SK-N-SH (cell line): ENCODE measurements around the gene LAMC2. TPM values are rescaled to one million over a fixed set of nuclear protein-coding genes. Genes with fewer than 3 reads are reported as not detected.

Source experiments
- CTCF ChIA-PET: fragments of 300-600, 350-600 bp; formaldehyde crosslinking; extraction: SDS; loops from one replicate; lab custom pipeline; 2021; lab: Yijun Ruan, JAX
- POLR2A ChIA-PET: fragments of 350-600 bp; sonication (Branson Sonifier 250); formaldehyde crosslinking; extraction: SDS; loops from one replicate; lab custom pipeline; 2020; ENCODE audit warnings: antibody characterized with exemption, inconsistent platforms; lab: Yijun Ruan, JAX
- DNase-seq: peaks from one replicate; pipeline ENCODE4 v3.0.0; 2012
- H2AFZ ChIP-seq: fragments of 200-600 bp; sonication (generic); 2 replicates; pipeline ENCODE4 v1.8.1; 2016; ENCODE audit warnings: antibody characterized with exemption, mild to moderate bottlenecking, low read depth
- H3F3A ChIP-seq: fragments of 200-600 bp; sonication (generic); replicated peaks from 2 replicates; pipeline ENCODE3; 2016; ENCODE audit warnings: antibody characterized with exemption, mild to moderate bottlenecking; ENCODE audit not compliant: insufficient read depth
- H3K27ac ChIP-seq, 2 experiments: fragments of 200-500 bp in 1 of 2; fragments of 200-600 bp in 1 of 2; sonication (Bioruptor generic) in 1 of 2; sonication (generic), shearing (Covaris generic) in 1 of 2; 2 replicates each; pipeline versions ENCODE4 v1.5.1 to v1.6.1; 2014 to 2016; ENCODE audit warnings: low read depth in 2 of 2, inconsistent platforms in 1 of 2, low read length in 1 of 2, mild to moderate bottlenecking in 1 of 2, mixed read lengths in 1 of 2
- H3K27me3 ChIP-seq: fragments of 200-600 bp; sonication (generic), shearing (Covaris generic); 2 replicates; pipeline ENCODE4 v1.6.1; 2016; ENCODE audit warnings: mixed run types; ENCODE audit not compliant: insufficient read depth
- H3K36me3 ChIP-seq, 2 experiments: fragments of 200-500 bp in 1 of 2; fragments of 200-600 bp in 1 of 2; sonication (Bioruptor generic) in 1 of 2; sonication (generic) in 1 of 2; replicated peaks in 1 of 2; 2 replicates each; pipeline versions ENCODE3 to v1.5.1; 2014 to 2016; ENCODE audit warnings: low read length in 1 of 2, mild to moderate bottlenecking in 1 of 2; ENCODE audit not compliant: insufficient read depth in 2 of 2, control insufficient read depth in 1 of 2
- H3K4me1 ChIP-seq, 2 experiments: fragments of 200-500 bp in 1 of 2; fragments of 200-600 bp in 1 of 2; sonication (Bioruptor generic) in 1 of 2; sonication (generic), shearing (Covaris generic) in 1 of 2; 2 replicates each; pipeline versions ENCODE4 v1.5.1 to v1.6.1; 2014 to 2016; ENCODE audit warnings: low read depth in 1 of 2, low read length in 1 of 2, mixed run types in 1 of 2; ENCODE audit not compliant: insufficient read depth in 2 of 2, control insufficient read depth in 1 of 2
- H3K4me2 ChIP-seq: fragments of 200-600 bp; sonication (generic), shearing (Covaris generic); 2 replicates; pipeline ENCODE4 v1.6.1; 2017; ENCODE audit warnings: mixed run types
- H3K4me3 ChIP-seq, 2 experiments: fragments of 200-500 bp in 1 of 2; fragments of 200-600 bp in 1 of 2; sonication (Bioruptor generic) in 1 of 2; sonication (generic), shearing (Covaris generic) in 1 of 2; 2 replicates each; pipeline versions ENCODE4 v1.5.1 to v1.8.1; 2014 to 2016; ENCODE audit warnings: low read depth in 2 of 2, inconsistent platforms in 1 of 2, low read length in 1 of 2, mild to moderate bottlenecking in 1 of 2, mixed read lengths in 1 of 2, moderate library complexity in 1 of 2
- H3K79me2 ChIP-seq: fragments of 200-600 bp; sonication (generic); 2 replicates; pipeline ENCODE4 v1.8.1; 2017; ENCODE audit warnings: mild to moderate bottlenecking; ENCODE audit not compliant: insufficient read depth
- H3K9ac ChIP-seq: fragments of 200-600 bp; sonication (generic); 2 replicates; pipeline ENCODE4 v1.6.1; 2017; ENCODE audit warnings: mixed run types
- H3K9me2 ChIP-seq: fragments of 200-600 bp; sonication (generic); 2 replicates; pipeline ENCODE4 v1.6.1; 2017; ENCODE audit warnings: mixed run types
- H3K9me3 ChIP-seq: fragments of 200-600 bp; sonication (generic); 2 replicates; pipeline ENCODE4 v1.6.1; 2017; ENCODE audit warnings: mixed run types, mild to moderate bottlenecking, moderate library complexity
- H4K20me1 ChIP-seq: fragments of 200-600 bp; sonication (generic); 2 replicates; pipeline ENCODE4 v1.6.1; 2017; ENCODE audit warnings: mild to moderate bottlenecking, mixed run types; ENCODE audit not compliant: insufficient read depth
- EZH2phosphoT487 ChIP-seq: fragments of 200-600 bp; sonication (generic); IDR thresholded peaks from 2 replicates; pipeline ENCODE4 v1.6.1; 2017; ENCODE audit warnings: low read depth, mixed run types, mild to moderate bottlenecking, antibody characterized with exemption, moderate library complexity, borderline replicate concordance
- FOSL2 ChIP-seq: IDR thresholded peaks from 2 replicates; pipeline ENCODE4 v1.4.0; 2012; ENCODE audit warnings: low read depth, mild to moderate bottlenecking, moderate library complexity, borderline replicate concordance
- RAD21 ChIP-seq: IDR thresholded peaks from 2 replicates; pipeline ENCODE4 v1.6.1; 2012; ENCODE audit warnings: mild to moderate bottlenecking, low read length
- RCOR1 ChIP-seq: fragments of 150-350 bp; IDR thresholded peaks from 2 replicates; pipeline ENCODE4 v1.6.1; 2017; ENCODE audit warnings: antibody characterized with exemption, low read length
- REST ChIP-seq: IDR thresholded peaks from 2 replicates; pipeline ENCODE4 v1.6.1; 2012; ENCODE audit warnings: mild to moderate bottlenecking, low read depth, low read length, moderate library complexity
- RFX5 ChIP-seq: IDR thresholded peaks from 2 replicates; pipeline ENCODE4 v1.6.1; 2012; ENCODE audit warnings: mild to moderate bottlenecking, improper control_type of control experiment, low read length
- RXRA ChIP-seq: IDR thresholded peaks from 2 replicates; pipeline ENCODE4 v1.4.0; 2012; ENCODE audit warnings: low read depth, mild to moderate bottlenecking, borderline replicate concordance
- TCF12 ChIP-seq: IDR thresholded peaks from 2 replicates; pipeline ENCODE4 v1.4.0; 2012
- TEAD4 ChIP-seq: IDR thresholded peaks from 2 replicates; pipeline ENCODE4 v1.4.0; 2012; ENCODE audit warnings: mild to moderate bottlenecking, borderline replicate concordance; ENCODE audit not compliant: insufficient read depth
- WGBS: methylation state at CpG from one replicate; pipeline ENCODE4 v1.1.6; 2017; ENCODE audit warnings: low lambda C conversion rate; 5-methylcytosine and 5-hydroxymethylcytosine counted together
- polyA plus RNA-seq, 3 experiments: library from polyadenylated mRNA; depleted of rRNA; stranded (reverse); fragments of >200 nt; gene quantifications; 2 replicates each; pipeline ENCODE4 v1.2.3, GENCODE V29; 2012
- TF ChIP-seq, protein P1 (sequence below): fragments of 150-350 bp; IDR thresholded peaks from 2 replicates; pipeline ENCODE4 v1.6.1; 2016; ENCODE audit warnings: mild to moderate bottlenecking, low read depth, low read length
- TF ChIP-seq, protein P2 (sequence below): IDR thresholded peaks from 2 replicates; pipeline ENCODE4 v1.4.0; 2012; ENCODE audit warnings: low read depth, borderline replicate concordance
- TF ChIP-seq, protein P3 (sequence below): fragments of 200-600 bp; sonication (generic); IDR thresholded peaks from 2 replicates; pipeline ENCODE4 v1.6.1; 2017; ENCODE audit warnings: antibody characterized with exemption, mild to moderate bottlenecking, moderate library complexity
- TF ChIP-seq, protein P4 (sequence below): IDR thresholded peaks from 2 replicates; pipeline ENCODE4 v1.4.0; 2012; ENCODE audit warnings: low read depth, borderline replicate concordance

LAMC2 gene
- polyA plus RNA-seq, 1 of the 3 experiments (the other 2 are of a cell fraction): 0.15 TPM

DNA sequence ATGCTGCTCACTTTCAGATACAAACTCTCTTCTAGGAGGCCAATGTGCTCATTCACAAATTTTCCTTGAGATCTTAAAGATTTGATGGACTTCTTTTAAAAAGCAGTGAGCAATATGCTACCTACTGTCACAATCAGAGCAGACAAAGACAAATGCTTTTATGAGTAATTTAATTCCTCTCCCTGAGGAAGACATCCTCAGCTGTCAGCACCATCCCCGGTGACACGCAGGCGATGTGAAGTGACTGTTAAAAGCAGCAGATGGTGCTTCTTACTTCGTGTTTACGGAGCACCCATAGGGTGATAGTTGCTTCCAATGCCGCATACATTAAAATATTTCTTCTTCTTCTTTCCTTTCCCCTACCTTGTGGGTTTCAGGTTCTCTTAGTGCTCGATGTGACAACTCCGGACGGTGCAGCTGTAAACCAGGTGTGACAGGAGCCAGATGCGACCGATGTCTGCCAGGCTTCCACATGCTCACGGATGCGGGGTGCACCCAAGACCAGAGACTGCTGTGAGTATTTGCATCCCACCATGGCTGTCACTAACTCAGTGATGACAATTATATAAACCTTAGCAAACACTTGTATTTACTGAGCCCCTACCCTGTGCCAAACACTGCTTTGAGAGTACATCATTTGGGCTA, 29.1 kb downstream of the LAMC2 start:
- H3K9ac ChIP-seq: no peak overlapping the region

More for the DNA sequence above, 29.1 kb downstream of the LAMC2 start:
- Histone ChIP-seq H3K9me2 (no peaks in the 10 kb centered on the region), H3K79me2 (no peaks in the 10 kb centered on the region), H2AFZ (no peak overlapping the region), H3K9me3 (no peaks in the 10 kb centered on the region), H3K27me3 (no peaks in the 10 kb centered on the region), H3K4me2 (no peak overlapping the region), H3F3A (no peaks in the 10 kb centered on the region), H3K4me1 (peaks cover 0 to 3% of the 10 kb centered on the region in 2 experiments; a peak in 1 of 4 replicates), H3K27ac (no peak overlapping the region), H4K20me1 (no peaks in the 10 kb centered on the region), H3K36me3 (no peaks in the 10 kb centered on the region), H3K4me3 (no peak overlapping the region)
- ChIA-PET POLR2A (no interaction called here), CTCF (interaction anchor here (4.7 kb wide), 1 partner anchor 12 kb away, joined by 25 read pairs; no protein-coding TSS in a partner anchor)
- DNase-seq: no peak
- 78% methylated on average over 13 of the region's 13 CpGs for WGBS
- TF ChIP-seq, protein P1, sequence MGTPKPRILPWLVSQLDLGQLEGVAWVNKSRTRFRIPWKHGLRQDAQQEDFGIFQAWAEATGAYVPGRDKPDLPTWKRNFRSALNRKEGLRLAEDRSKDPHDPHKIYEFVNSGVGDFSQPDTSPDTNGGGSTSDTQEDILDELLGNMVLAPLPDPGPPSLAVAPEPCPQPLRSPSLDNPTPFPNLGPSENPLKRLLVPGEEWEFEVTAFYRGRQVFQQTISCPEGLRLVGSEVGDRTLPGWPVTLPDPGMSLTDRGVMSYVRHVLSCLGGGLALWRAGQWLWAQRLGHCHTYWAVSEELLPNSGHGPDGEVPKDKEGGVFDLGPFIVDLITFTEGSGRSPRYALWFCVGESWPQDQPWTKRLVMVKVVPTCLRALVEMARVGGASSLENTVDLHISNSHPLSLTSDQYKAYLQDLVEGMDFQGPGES: no peak
- TF ChIP-seq RFX5 (no peak), RXRA (no peak), FOSL2 (no peak), TCF12 (no peak), TEAD4 (no peak), REST (no peak), EZH2phosphoT487 (no peak), RCOR1 (no peak), RAD21 (no peak)
- TF ChIP-seq, protein P2, sequence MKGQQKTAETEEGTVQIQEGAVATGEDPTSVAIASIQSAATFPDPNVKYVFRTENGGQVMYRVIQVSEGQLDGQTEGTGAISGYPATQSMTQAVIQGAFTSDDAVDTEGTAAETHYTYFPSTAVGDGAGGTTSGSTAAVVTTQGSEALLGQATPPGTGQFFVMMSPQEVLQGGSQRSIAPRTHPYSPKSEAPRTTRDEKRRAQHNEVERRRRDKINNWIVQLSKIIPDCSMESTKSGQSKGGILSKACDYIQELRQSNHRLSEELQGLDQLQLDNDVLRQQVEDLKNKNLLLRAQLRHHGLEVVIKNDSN: no peak
- TF ChIP-seq, protein P3, sequence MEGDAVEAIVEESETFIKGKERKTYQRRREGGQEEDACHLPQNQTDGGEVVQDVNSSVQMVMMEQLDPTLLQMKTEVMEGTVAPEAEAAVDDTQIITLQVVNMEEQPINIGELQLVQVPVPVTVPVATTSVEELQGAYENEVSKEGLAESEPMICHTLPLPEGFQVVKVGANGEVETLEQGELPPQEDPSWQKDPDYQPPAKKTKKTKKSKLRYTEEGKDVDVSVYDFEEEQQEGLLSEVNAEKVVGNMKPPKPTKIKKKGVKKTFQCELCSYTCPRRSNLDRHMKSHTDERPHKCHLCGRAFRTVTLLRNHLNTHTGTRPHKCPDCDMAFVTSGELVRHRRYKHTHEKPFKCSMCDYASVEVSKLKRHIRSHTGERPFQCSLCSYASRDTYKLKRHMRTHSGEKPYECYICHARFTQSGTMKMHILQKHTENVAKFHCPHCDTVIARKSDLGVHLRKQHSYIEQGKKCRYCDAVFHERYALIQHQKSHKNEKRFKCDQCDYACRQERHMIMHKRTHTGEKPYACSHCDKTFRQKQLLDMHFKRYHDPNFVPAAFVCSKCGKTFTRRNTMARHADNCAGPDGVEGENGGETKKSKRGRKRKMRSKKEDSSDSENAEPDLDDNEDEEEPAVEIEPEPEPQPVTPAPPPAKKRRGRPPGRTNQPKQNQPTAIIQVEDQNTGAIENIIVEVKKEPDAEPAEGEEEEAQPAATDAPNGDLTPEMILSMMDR: no peak
- TF ChIP-seq, protein P4, sequence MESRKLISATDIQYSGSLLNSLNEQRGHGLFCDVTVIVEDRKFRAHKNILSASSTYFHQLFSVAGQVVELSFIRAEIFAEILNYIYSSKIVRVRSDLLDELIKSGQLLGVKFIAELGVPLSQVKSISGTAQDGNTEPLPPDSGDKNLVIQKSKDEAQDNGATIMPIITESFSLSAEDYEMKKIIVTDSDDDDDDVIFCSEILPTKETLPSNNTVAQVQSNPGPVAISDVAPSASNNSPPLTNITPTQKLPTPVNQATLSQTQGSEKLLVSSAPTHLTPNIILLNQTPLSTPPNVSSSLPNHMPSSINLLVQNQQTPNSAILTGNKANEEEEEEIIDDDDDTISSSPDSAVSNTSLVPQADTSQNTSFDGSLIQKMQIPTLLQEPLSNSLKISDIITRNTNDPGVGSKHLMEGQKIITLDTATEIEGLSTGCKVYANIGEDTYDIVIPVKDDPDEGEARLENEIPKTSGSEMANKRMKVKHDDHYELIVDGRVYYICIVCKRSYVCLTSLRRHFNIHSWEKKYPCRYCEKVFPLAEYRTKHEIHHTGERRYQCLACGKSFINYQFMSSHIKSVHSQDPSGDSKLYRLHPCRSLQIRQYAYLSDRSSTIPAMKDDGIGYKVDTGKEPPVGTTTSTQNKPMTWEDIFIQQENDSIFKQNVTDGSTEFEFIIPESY: no peak
